C4-2B (cell line): ENCODE measurements around the gene CTNNA1.

Experiments used
- ZFX ChIP-seq: fragments of 450-650 bp; IDR thresholded peaks from 2 replicates; pipeline ENCODE4 v1.6.1; 2017
- TF ChIP-seq, protein P1 (sequence below): fragments of 450-650 bp; conservative IDR thresholded peaks from 2 replicates; pipeline ENCODE4 v1.5.1; 2017; ENCODE audit warnings: mild to moderate bottlenecking

DNA sequence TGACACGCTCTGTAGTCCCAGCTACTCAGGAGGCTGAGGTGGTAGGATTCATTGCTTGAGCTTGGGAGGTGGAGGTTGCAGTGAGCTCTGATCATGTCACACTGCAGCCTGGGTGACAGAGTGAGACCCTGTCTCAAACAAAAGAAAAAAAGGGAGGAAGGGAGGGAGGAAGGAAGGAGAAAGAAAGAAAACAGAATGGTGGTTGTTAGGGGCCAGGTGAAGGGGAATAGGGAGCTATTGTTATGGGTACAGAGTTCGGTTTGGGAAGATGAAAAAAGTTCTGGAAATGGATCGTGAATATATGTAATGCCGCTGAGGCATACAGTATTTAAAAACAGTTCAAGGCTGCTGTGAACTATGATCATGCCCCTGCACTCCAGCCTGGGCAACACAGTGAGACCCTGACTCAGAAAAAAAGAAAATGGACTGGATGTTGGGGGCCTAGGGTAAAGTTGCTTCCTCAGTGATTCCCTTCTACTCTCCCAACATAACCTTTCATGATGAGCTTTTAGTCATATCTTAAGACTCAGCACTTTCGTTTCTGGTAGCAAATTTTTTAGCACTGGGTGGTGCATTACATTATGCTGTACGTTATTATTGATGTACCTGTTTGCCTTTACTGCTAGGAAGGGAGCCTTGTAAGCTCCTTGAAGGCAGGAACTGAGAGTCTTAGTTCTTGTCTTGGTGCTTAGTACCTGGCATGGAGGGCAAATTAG is 4.0 kb downstream of the CTNNA1 start:
- TF ChIP-seq, protein P1, sequence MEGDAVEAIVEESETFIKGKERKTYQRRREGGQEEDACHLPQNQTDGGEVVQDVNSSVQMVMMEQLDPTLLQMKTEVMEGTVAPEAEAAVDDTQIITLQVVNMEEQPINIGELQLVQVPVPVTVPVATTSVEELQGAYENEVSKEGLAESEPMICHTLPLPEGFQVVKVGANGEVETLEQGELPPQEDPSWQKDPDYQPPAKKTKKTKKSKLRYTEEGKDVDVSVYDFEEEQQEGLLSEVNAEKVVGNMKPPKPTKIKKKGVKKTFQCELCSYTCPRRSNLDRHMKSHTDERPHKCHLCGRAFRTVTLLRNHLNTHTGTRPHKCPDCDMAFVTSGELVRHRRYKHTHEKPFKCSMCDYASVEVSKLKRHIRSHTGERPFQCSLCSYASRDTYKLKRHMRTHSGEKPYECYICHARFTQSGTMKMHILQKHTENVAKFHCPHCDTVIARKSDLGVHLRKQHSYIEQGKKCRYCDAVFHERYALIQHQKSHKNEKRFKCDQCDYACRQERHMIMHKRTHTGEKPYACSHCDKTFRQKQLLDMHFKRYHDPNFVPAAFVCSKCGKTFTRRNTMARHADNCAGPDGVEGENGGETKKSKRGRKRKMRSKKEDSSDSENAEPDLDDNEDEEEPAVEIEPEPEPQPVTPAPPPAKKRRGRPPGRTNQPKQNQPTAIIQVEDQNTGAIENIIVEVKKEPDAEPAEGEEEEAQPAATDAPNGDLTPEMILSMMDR: no peak
- TF ChIP-seq ZFX: no peak
